ENCODE results near the gene CNTN3.

CNTN3 gene

GRCh38 chr3:74614107-74614967 is at the start of gene CNTN3:
TSS of gene CNTN3 (minus strand) at chr3:74614659. CDS start at chr3:74521112, 93,547 bp downstream.
- no peak for TF ChIP-seq ZNF274 (IDR thresholded peaks at IDR 0.05; ENCODE audit: low read depth, low read length)
- H3K4me3 ChIP-seq (ENCODE audit: low read length): no peak within 1 kb of the TSS

- TF ChIP-seq ZNF274 (IDR thresholded peaks at IDR 0.05; ENCODE audit: low read depth, low read length): no peak
- H3K4me3 ChIP-seq (ENCODE audit: low read length): no peak overlapping the region
These were observed 48.7 kb upstream of the CNTN3 start for GRCh38 chr3:74663178-74663577.

GRCh38 chr3:74661672-74662071 is 47.2 kb upstream of the CNTN3 start:
- no peak for TF ChIP-seq ZNF274 (IDR thresholded peaks at IDR 0.05; ENCODE audit: low read depth, low read length)
- H3K4me3 ChIP-seq (ENCODE audit: low read length): no peak overlapping the region

GRCh38 chr3:74651885-74652284 is 37.4 kb upstream of the CNTN3 start:
- no peak for TF ChIP-seq ZNF274 (IDR thresholded peaks at IDR 0.05; ENCODE audit: low read depth, low read length)
- no peak overlapping the region for H3K4me3 ChIP-seq (ENCODE audit: low read length)

- no peak overlapping the region for H3K4me3 ChIP-seq (ENCODE audit: low read length)
- no peak for TF ChIP-seq ZNF274 (IDR thresholded peaks at IDR 0.05; ENCODE audit: low read depth, low read length)
These were observed 36.8 kb upstream of the CNTN3 start for GRCh38 chr3:74651292-74651691.

- TF ChIP-seq ZNF274 (IDR thresholded peaks at IDR 0.05; ENCODE audit: low read depth, low read length): no peak
- no peak overlapping the region for H3K4me3 ChIP-seq (ENCODE audit: low read length)
These were observed 33.6 kb upstream of the CNTN3 start for GRCh38 chr3:74648107-74648506.

- no peak overlapping the region for H3K4me3 ChIP-seq (ENCODE audit: low read length)
These were observed 31.6 kb upstream of the CNTN3 start for GRCh38 chr3:74646094-74646493.

GRCh38 chr3:74643636-74644035 is 29.2 kb upstream of the CNTN3 start:
- no peak overlapping the region for H3K4me3 ChIP-seq (ENCODE audit: low read length)
- TF ChIP-seq ZNF274 (IDR thresholded peaks at IDR 0.05; ENCODE audit: low read depth, low read length): no peak

More at GRCh38 chr3:74646094-74646493, 31.6 kb upstream of the CNTN3 start:
- no peak for TF ChIP-seq ZNF274 (IDR thresholded peaks at IDR 0.05; ENCODE audit: low read depth, low read length)

- no peak for TF ChIP-seq ZNF274 (IDR thresholded peaks at IDR 0.05; ENCODE audit: low read depth, low read length)
- no peak overlapping the region for H3K4me3 ChIP-seq (ENCODE audit: low read length)
These were observed 28.4 kb upstream of the CNTN3 start for GRCh38 chr3:74642876-74643275.

- no peak for TF ChIP-seq ZNF274 (IDR thresholded peaks at IDR 0.05; ENCODE audit: low read depth, low read length)
- no peak overlapping the region for H3K4me3 ChIP-seq (ENCODE audit: low read length)
These were observed 25.8 kb upstream of the CNTN3 start for GRCh38 chr3:74640211-74640610.

- no peak overlapping the region for H3K4me3 ChIP-seq (ENCODE audit: low read length)
- TF ChIP-seq ZNF274 (IDR thresholded peaks at IDR 0.05; ENCODE audit: low read depth, low read length): no peak
These were observed 25.2 kb upstream of the CNTN3 start for GRCh38 chr3:74639681-74640080.

GRCh38 chr3:74636981-74637380 is 22.5 kb upstream of the CNTN3 start:
- TF ChIP-seq ZNF274 (IDR thresholded peaks at IDR 0.05; ENCODE audit: low read depth, low read length): no peak
- H3K4me3 ChIP-seq (ENCODE audit: low read length): no peak overlapping the region

- no peak overlapping the region for H3K4me3 ChIP-seq (ENCODE audit: low read length)
- no peak for TF ChIP-seq ZNF274 (IDR thresholded peaks at IDR 0.05; ENCODE audit: low read depth, low read length)
These were observed 18.6 kb upstream of the CNTN3 start for GRCh38 chr3:74633021-74633420.

GRCh38 chr3:74631351-74632140 is 17.1 kb upstream of the CNTN3 start:
- no peak overlapping the region for H3K4me3 ChIP-seq (ENCODE audit: low read length)
- no peak for TF ChIP-seq ZNF274 (IDR thresholded peaks at IDR 0.05; ENCODE audit: low read depth, low read length)

- H3K4me3 ChIP-seq (ENCODE audit: low read length): no peak overlapping the region
- TF ChIP-seq ZNF274 (IDR thresholded peaks at IDR 0.05; ENCODE audit: low read depth, low read length): no peak
These were observed 16.1 kb upstream of the CNTN3 start for GRCh38 chr3:74630602-74631001.

Data from GM08714 (cell line).